Endothelial cell of umbilical vein (primary cell): Measurements from ENCODE around the gene CHST8. TPM values are rescaled to one million over a fixed set of nuclear protein-coding genes. Genes with fewer than 3 reads are reported as not detected.

ENCODE experiments used
- BruUV-seq: library from RNA; stranded (reverse); fragments of 400-500 nt; replicated peaks from 2 replicates; lab custom pipeline; 2021; lab: Mats Ljungman, UMichigan
- CTCF ChIA-PET: fragments of 300-600, 350-600 bp; sonication (Branson Sonifier 250); formaldehyde crosslinking; loops from one replicate; lab custom pipeline; 2021; ENCODE audit warnings: antibody characterized with exemption, inconsistent platforms; lab: Charles Lee
- POLR2A ChIA-PET: fragments of 300-600, 350-600 bp; sonication (Branson Sonifier 250); formaldehyde crosslinking; loops from one replicate; lab custom pipeline; 2021; ENCODE audit warnings: antibody characterized with exemption, inconsistent platforms; lab: Charles Lee
- DNase-seq: peaks from one replicate; pipeline ENCODE4 v3.0.0-alpha.2; 2011; ENCODE audit warnings: low read depth, low spot score
- FAIRE-seq: peaks from 2 replicates; lab custom pipeline; 2011; peaks lifted over from hg19 to GRCh38; lab: Jason Lieb, UNC
- H2AFZ ChIP-seq: 2 replicates; pipeline ENCODE4 v1.6.0; 2012; ENCODE audit warnings: low read depth, low read length, control low read depth, inconsistent platforms
- H3K27ac ChIP-seq: 2 replicates; pipeline ENCODE4 v1.5.1; 2011; ENCODE audit warnings: low read depth, mild to moderate bottlenecking, control low read depth, low read length, moderate library complexity; ENCODE audit not compliant: insufficient read depth
- H3K27me3 ChIP-seq, 2 experiments: 2 replicates each; pipeline versions ENCODE4 v1.6.0 to v1.6.1; 2011; ENCODE audit warnings: low read length in 2 of 2, mixed read lengths in 1 of 2; ENCODE audit not compliant: control insufficient read depth in 2 of 2, insufficient read depth in 2 of 2
- H3K36me3 ChIP-seq, 2 experiments: 2 replicates in 1 of 2; 3 replicates in 1 of 2; pipeline ENCODE4 v1.5.1; 2011; ENCODE audit warnings: low read length in 2 of 2, mild to moderate bottlenecking in 1 of 2, moderate library complexity in 1 of 2; ENCODE audit not compliant: control insufficient read depth in 2 of 2, insufficient read depth in 2 of 2; ENCODE audit errors: extremely low read depth in 1 of 2
- H3K4me1 ChIP-seq: 3 replicates; pipeline ENCODE4 v1.5.1; 2011; ENCODE audit warnings: mild to moderate bottlenecking, low read length; ENCODE audit not compliant: control insufficient read depth, insufficient read depth; ENCODE audit errors: extremely low read depth
- H3K4me2 ChIP-seq: 2 replicates; pipeline ENCODE4 v1.6.1; 2011; ENCODE audit warnings: low read length, control low read depth, mixed read lengths; ENCODE audit not compliant: insufficient read depth
- H3K4me3 ChIP-seq, 3 experiments: fragments of 200-600 bp in 1 of 3; sonication (generic), shearing (Covaris generic) in 1 of 3; replicated peaks in 1 of 3; 2 replicates each; pipeline ENCODE4 v1.5.1; 2011 to 2016; ENCODE audit warnings: control low read depth in 3 of 3, low read length in 3 of 3, mild to moderate bottlenecking in 2 of 3, inconsistent platforms in 1 of 3, low read depth in 1 of 3, moderate library complexity in 1 of 3; ENCODE audit not compliant: insufficient read depth in 1 of 3
- H3K79me2 ChIP-seq: 2 replicates; pipeline ENCODE4 v1.6.0; 2012; ENCODE audit warnings: low read length, inconsistent platforms; ENCODE audit not compliant: control insufficient read depth, insufficient read depth
- H3K9ac ChIP-seq: replicated peaks from 2 replicates; pipeline ENCODE3; 2011; ENCODE audit warnings: low read length, control low read depth; ENCODE audit not compliant: insufficient read depth; ENCODE audit errors: extremely low read depth
- H3K9me1 ChIP-seq: replicated peaks from 3 replicates; pipeline ENCODE4 v1.6.0; 2011; ENCODE audit warnings: mild to moderate bottlenecking, low read length; ENCODE audit not compliant: control insufficient read depth, insufficient read depth; ENCODE audit errors: extremely low read depth
- H3K9me3 ChIP-seq: replicated peaks from 2 replicates; pipeline ENCODE4 v1.5.1; 2012; ENCODE audit warnings: low read length, inconsistent platforms; ENCODE audit not compliant: control insufficient read depth, insufficient read depth
- H4K20me1 ChIP-seq: replicated peaks from 2 replicates; pipeline ENCODE3; 2011; ENCODE audit warnings: mild to moderate bottlenecking, low read length; ENCODE audit not compliant: control insufficient read depth, insufficient read depth; ENCODE audit errors: extremely low read depth
- EZH2 ChIP-seq: IDR thresholded peaks from 2 replicates; pipeline ENCODE4 v1.6.1; 2012; ENCODE audit warnings: borderline replicate concordance, low read depth, mild to moderate bottlenecking, moderate library complexity, low read length, inconsistent platforms; ENCODE audit not compliant: severe bottlenecking
- FOS ChIP-seq: IDR thresholded peaks from 2 replicates; pipeline ENCODE4 v1.6.1; 2011; ENCODE audit warnings: mild to moderate bottlenecking, low read length, moderate library complexity, borderline replicate concordance; ENCODE audit not compliant: insufficient read depth
- GATA2 ChIP-seq: IDR thresholded peaks from 2 replicates; pipeline ENCODE4 v1.7.0; 2011; ENCODE audit warnings: low read depth, mild to moderate bottlenecking, moderate library complexity, mixed read lengths, low read length; ENCODE audit not compliant: insufficient read length, insufficient read depth
- JUN ChIP-seq: IDR thresholded peaks from 2 replicates; pipeline ENCODE4 v1.6.1; 2011; ENCODE audit warnings: borderline replicate concordance, low read depth; ENCODE audit not compliant: insufficient read length, insufficient read depth
- MYC ChIP-seq: IDR thresholded peaks from one replicate; pipeline ENCODE4 v1.6.1; 2011; ENCODE audit warnings: mild to moderate bottlenecking, low read depth, low read length
- POLR2A ChIP-seq: IDR thresholded peaks from 2 replicates; pipeline ENCODE4 v1.6.1; 2012; ENCODE audit warnings: low read depth, mild to moderate bottlenecking, control low read depth, low read length
- POLR2AphosphoS5 ChIP-seq: IDR thresholded peaks from 2 replicates; pipeline ENCODE4 v1.6.1; 2012; ENCODE audit warnings: low read depth, mild to moderate bottlenecking, control low read depth, low read length, moderate library complexity; ENCODE audit not compliant: insufficient read depth
- dilution Hi-C: fragments of 300-500 bp; cut with MboI; formaldehyde crosslinking; loops from one replicate; pipeline ENCODE4 v1.15.0; 2019; ENCODE audit warnings: low sequenced_read_pairs; ENCODE audit not compliant: extremely low pct_ligation_motif_present
- intact Hi-C: fragments of 100-400 bp; cut with micrococcal nuclease; formaldehyde crosslinking; loops from one replicate; pipeline ENCODE4 v1.10.0; 2022
- polyA plus RNA-seq, 4 experiments: library from polyadenylated mRNA; depleted of rRNA in 3 of 4; stranded (reverse) in 3 of 4; unstranded in 1 of 4; fragments of >200 nt; gene quantifications; 2 replicates each; pipeline versions ENCODE4 v1.2.1 to v1.2.3, GENCODE V29; 2011 to 2012; ENCODE audit warnings: missing spikeins in 1 of 4
- total RNA-seq: library from RNA; stranded (reverse); gene quantifications from 2 replicates; pipeline ENCODE4 v1.2.3, GENCODE V29; 2021
- TF ChIP-seq, protein P1 (sequence below), 2 donors: IDR thresholded peaks; 1 replicate in 1 of 2; 2 replicates in 1 of 2; pipeline ENCODE4 v1.5.1; 2011; ENCODE audit warnings: low read length in 2 of 2, mild to moderate bottlenecking in 2 of 2, moderate library complexity in 2 of 2, control low read depth in 1 of 2, inconsistent platforms in 1 of 2, low read depth in 1 of 2; ENCODE audit not compliant: insufficient read depth in 1 of 2; ENCODE audit errors: extremely low read depth in 1 of 2
- TF ChIP-seq, protein P2 (sequence below): IDR thresholded peaks from 2 replicates; pipeline ENCODE4 v1.6.1; 2011; ENCODE audit not compliant: insufficient read depth, insufficient read length

The CHST8 gene
- total and polyA plus RNA-seq, 2 donors (not counting 3 experiments of a cell fraction or from before 2014, with no cell fraction given): not detected

DNA sequence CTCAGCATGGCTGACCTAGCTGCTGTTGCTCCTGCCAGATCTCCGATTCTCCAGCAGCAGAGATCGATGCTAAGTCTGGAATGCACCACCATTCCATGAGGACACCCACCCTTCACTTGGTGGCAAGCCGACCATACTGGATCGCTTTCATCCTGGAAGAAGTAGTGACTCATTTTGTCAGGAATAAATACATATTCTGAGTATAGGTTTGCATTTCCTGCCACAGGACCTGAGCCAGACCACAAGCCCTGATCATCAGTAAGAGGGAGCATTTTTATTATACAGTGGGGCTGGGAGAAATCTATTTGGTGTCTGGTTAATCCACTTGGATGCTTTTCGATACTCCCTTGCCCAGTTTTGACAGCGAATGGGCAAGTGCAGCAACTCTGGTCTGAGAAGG, 164.0 kb downstream of the CHST8 start:
- Histone ChIP-seq H3K79me2 (no peaks in the 10 kb centered on the region), H3K9me3 (no peaks in the 10 kb centered on the region), H3K27me3 (peaks cover 0 to 5% of the 10 kb centered on the region in 2 experiments), H4K20me1 (no peaks in the 10 kb centered on the region), H3K9me1 (no peaks in the 10 kb centered on the region), H3K9ac (no peak overlapping the region), H3K4me3 (no peak overlapping the region), H3K4me2 (no peak overlapping the region), H3K27ac (no peak overlapping the region), H3K36me3 (no peaks in the 10 kb centered on the region), H2AFZ (no peak overlapping the region), H3K4me1 (peaks cover 14% of the 10 kb centered on the region)
- DNase-seq (no peak), FAIRE-seq (peak; percentile 77)
- TF ChIP-seq EZH2: no peak
- TF ChIP-seq FOS: peak; percentile 58
- CTCF ChIA-PET: interaction anchor here (1.4 to 2.9 kb wide), 3 partner anchors 9 to 311 kb away, joined by 5 to 16 read pairs (median 15); no protein-coding TSS in a partner anchor
- intact Hi-C loops: no loop called here
- POLR2A ChIA-PET: no interaction called here
- dilution Hi-C loops: no loop called here
- BruUV-seq: no TSS peak

DNA sequence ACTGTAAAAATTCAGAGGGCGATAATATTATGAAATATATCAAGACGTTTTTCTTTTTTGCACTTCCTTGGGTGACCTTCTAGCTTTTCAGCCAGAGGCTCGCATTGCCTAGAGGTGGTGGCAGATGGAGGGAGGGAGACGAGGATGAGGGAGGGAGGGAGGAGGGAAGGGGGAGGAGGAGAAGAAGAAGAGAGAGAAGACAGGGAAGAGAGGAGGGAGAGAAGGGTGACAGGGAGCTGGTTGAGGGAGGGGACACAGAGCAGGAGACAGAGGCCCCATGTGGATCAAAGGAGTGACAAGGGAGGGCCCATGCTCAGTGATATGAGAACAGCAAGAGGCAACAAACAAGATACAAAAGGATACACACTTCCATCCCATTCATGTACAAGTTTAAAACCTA, 166.9 kb downstream of the CHST8 start:
- no TSS peak for BruUV-seq
- Histone ChIP-seq H3K36me3 (no peaks in the 10 kb centered on the region), H3K4me3 (no peak overlapping the region), H2AFZ (no peak overlapping the region), H3K27ac (no peak overlapping the region), H3K4me2 (no peak overlapping the region), H3K9me1 (no peaks in the 10 kb centered on the region), H3K79me2 (no peaks in the 10 kb centered on the region), H4K20me1 (no peaks in the 10 kb centered on the region), H3K9me3 (no peaks in the 10 kb centered on the region), H3K9ac (no peak overlapping the region), H3K4me1 (peaks cover 8% of the 10 kb centered on the region), H3K27me3 (peaks cover 0 to 5% of the 10 kb centered on the region in 2 experiments)
- dilution Hi-C loops: no loop called here
- intact Hi-C loops: no loop called here
- FAIRE-seq: no peak
- DNase-seq: no peak
- ChIA-PET CTCF (interaction anchor here (1.2 to 3.2 kb wide), 3 partner anchors 9 to 307 kb away, joined by 3 to 18 read pairs (median 3); no protein-coding TSS in a partner anchor), POLR2A (no interaction called here)
- TF ChIP-seq, protein P1, sequence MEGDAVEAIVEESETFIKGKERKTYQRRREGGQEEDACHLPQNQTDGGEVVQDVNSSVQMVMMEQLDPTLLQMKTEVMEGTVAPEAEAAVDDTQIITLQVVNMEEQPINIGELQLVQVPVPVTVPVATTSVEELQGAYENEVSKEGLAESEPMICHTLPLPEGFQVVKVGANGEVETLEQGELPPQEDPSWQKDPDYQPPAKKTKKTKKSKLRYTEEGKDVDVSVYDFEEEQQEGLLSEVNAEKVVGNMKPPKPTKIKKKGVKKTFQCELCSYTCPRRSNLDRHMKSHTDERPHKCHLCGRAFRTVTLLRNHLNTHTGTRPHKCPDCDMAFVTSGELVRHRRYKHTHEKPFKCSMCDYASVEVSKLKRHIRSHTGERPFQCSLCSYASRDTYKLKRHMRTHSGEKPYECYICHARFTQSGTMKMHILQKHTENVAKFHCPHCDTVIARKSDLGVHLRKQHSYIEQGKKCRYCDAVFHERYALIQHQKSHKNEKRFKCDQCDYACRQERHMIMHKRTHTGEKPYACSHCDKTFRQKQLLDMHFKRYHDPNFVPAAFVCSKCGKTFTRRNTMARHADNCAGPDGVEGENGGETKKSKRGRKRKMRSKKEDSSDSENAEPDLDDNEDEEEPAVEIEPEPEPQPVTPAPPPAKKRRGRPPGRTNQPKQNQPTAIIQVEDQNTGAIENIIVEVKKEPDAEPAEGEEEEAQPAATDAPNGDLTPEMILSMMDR (IDR thresholded peaks at IDR 0.05; ENCODE audit: extremely low read depth in 1 of 2, insufficient read depth in 1 of 2, low read depth in 1 of 2, low read length in 2 of 2): no peak
- TF ChIP-seq JUN (no peak), POLR2A (no peak), EZH2 (no peak), POLR2AphosphoS5 (no peak), FOS (no peak), MYC (no peak), GATA2 (no peak)
- TF ChIP-seq, protein P2, sequence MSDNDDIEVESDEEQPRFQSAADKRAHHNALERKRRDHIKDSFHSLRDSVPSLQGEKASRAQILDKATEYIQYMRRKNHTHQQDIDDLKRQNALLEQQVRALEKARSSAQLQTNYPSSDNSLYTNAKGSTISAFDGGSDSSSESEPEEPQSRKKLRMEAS: no peak
